Measurements from ENCODE around the gene PTCH2. TPM values are rescaled to one million over a fixed set of nuclear protein-coding genes. Genes with fewer than 3 reads are reported as not detected.

PTCH2 gene
- total and polyA plus RNA-seq, 11 donors, result 0.19 to 0.85 (median 0.37) TPM; not detected in 1

GRCh38 chr1:44802306-44803061 is 40.6 kb downstream of the PTCH2 start:
- intact Hi-C loops (cut with DNase I), result loop anchor here in 1 of 10 donors (10.0 kb wide), 1 partner anchor 502 kb away; no protein-coding TSS in a partner anchor
- DNase-seq (peak in 4 of 5 donors; percentile 21 to 51 (median 28)), ATAC-seq (no peak)
- Histone ChIP-seq H3K27me3 (no peaks in the 10 kb centered on the region), H3K27ac (peak overlapping the region in 11 of 12 donors; percentile 16 to 97 (median 91)), H3K4me3 (peak overlapping the region in 11 of 12 donors; percentile 67 to 97 (median 89)), H3K4me1 (peaks cover 14 to 70% (median 53%) of the 10 kb centered on the region in 12 donors), H3K9me3 (no peaks in the 10 kb centered on the region), H3K36me3 (peaks cover 0 to 52% (median 40%) of the 10 kb centered on the region in 9 donors)
- 76 to 84% (median 81%) methylated on average over 10 to 13 of the region's 13 CpGs for WGBS, 4 donors
- no peak for TF ChIP-seq POLR2A (IDR thresholded peaks at IDR 0.05)
- no peak for TF ChIP-seq CTCF (IDR thresholded peaks at IDR 0.05)

- Histone ChIP-seq H3K9me3 (no peaks in the 10 kb centered on the region), H3K4me1 (peaks cover 11 to 62% (median 45%) of the 10 kb centered on the region in 12 donors), H3K27ac (peak overlapping the region in 11 of 12 donors; percentile 16 to 98 (median 93)), H3K36me3 (peaks cover 0 to 50% (median 40%) of the 10 kb centered on the region in 9 donors), H3K4me3 (peak overlapping the region; percentile 1 to 97 (median 88)), H3K27me3 (no peaks in the 10 kb centered on the region)
- intact Hi-C loops (cut with DNase I), result loop anchor here in 2 of 10 donors (2.0 to 10.0 kb wide), 2 partner anchors 19 to 503 kb away; no protein-coding TSS in a partner anchor
- no peak for TF ChIP-seq POLR2A (IDR thresholded peaks at IDR 0.05)
- TF ChIP-seq CTCF (IDR thresholded peaks at IDR 0.05), result no peak
- 42 to 63% (median 51%) methylated on average over 13 of the region's 13 CpGs for WGBS, 4 donors
- DNase-seq (peak in 3 of 5 donors; percentile 28 to 67 (median 32)), ATAC-seq (no peak)
Measured at GRCh38 chr1:44801491-44802305, 41.4 kb downstream of the PTCH2 start.

GRCh38 chr1:44799770-44800584 is 43.1 kb downstream of the PTCH2 start, which contains the start of gene PLK3:
TSS of gene PLK3 (plus strand) at chr1:44800377. CDS start at chr1:44800464, 87 bp downstream.
- H3K4me3 ChIP-seq, result peak within 1 kb of the TSS; percentile 67 to 97 (median 88)
- intact Hi-C loops (cut with DNase I), result loop anchor here in 5 of 10 donors (2.0 to 10.0 kb wide), 5 partner anchors 21 to 505 kb away; no protein-coding TSS in a partner anchor
- ATAC-seq, result peak; percentile 96 to 98 (median 97)
- peak within 1 kb of the TSS; percentile 77 to 98 (median 94) for H3K27ac ChIP-seq
- WGBS, 4 donors, result 0% methylated on average over 17 to 79 of the region's 79 CpGs
- TF ChIP-seq POLR2A (IDR thresholded peaks at IDR 0.05) (peak; percentile 70 to 99), CTCF (IDR thresholded peaks at IDR 0.05) (peak; percentile 89 to 98 (median 94))
- no peaks in the 10 kb centered on the region for H3K27me3 ChIP-seq
- DNase-seq, result peak; percentile 98 to 99 (median 99)
- H3K36me3 ChIP-seq, result peaks cover 0 to 32% (median 23%) of the 10 kb centered on the region in 9 donors
- no peaks in the 10 kb centered on the region for H3K9me3 ChIP-seq
- peaks cover 3 to 45% (median 31%) of the 10 kb centered on the region in 12 donors for H3K4me1 ChIP-seq
